SK-N-SH (cell line): ENCODE results near the gene ZKSCAN1. TPM values are rescaled to one million over a fixed set of nuclear protein-coding genes. Genes with fewer than 3 reads are reported as not detected.
A peak's percentile ranks its signal among the peaks of the same experiment; 100 is the strongest.
"Not testable (repeated sequence)": the region's sequence is repeated elsewhere in the genome, so short reads cannot be mapped to it uniquely, and the experiment has no call there.

ENCODE experiments used
- CTCF ChIA-PET: fragments of 300-600, 350-600 bp; formaldehyde crosslinking; extraction: SDS; loops from one replicate; lab custom pipeline; 2021; lab: Yijun Ruan, JAX
- POLR2A ChIA-PET: fragments of 350-600 bp; sonication (Branson Sonifier 250); formaldehyde crosslinking; extraction: SDS; loops from one replicate; lab custom pipeline; 2020; ENCODE audit warnings: antibody characterized with exemption, inconsistent platforms; lab: Yijun Ruan, JAX
- DNase-seq: peaks from one replicate; pipeline ENCODE4 v3.0.0; 2012
- H2AFZ ChIP-seq: fragments of 200-600 bp; sonication (generic); 2 replicates; pipeline ENCODE4 v1.8.1; 2016; ENCODE audit warnings: antibody characterized with exemption, mild to moderate bottlenecking, low read depth
- H3F3A ChIP-seq: fragments of 200-600 bp; sonication (generic); replicated peaks from 2 replicates; pipeline ENCODE3; 2016; ENCODE audit warnings: antibody characterized with exemption, mild to moderate bottlenecking; ENCODE audit not compliant: insufficient read depth
- H3K27ac ChIP-seq, 2 experiments: fragments of 200-500 bp in 1 of 2; fragments of 200-600 bp in 1 of 2; sonication (Bioruptor generic) in 1 of 2; sonication (generic), shearing (Covaris generic) in 1 of 2; 2 replicates each; pipeline versions ENCODE4 v1.5.1 to v1.6.1; 2014 to 2016; ENCODE audit warnings: low read depth in 2 of 2, inconsistent platforms in 1 of 2, low read length in 1 of 2, mild to moderate bottlenecking in 1 of 2, mixed read lengths in 1 of 2
- H3K27me3 ChIP-seq: fragments of 200-600 bp; sonication (generic), shearing (Covaris generic); 2 replicates; pipeline ENCODE4 v1.6.1; 2016; ENCODE audit warnings: mixed run types; ENCODE audit not compliant: insufficient read depth
- H3K36me3 ChIP-seq, 2 experiments: fragments of 200-500 bp in 1 of 2; fragments of 200-600 bp in 1 of 2; sonication (Bioruptor generic) in 1 of 2; sonication (generic) in 1 of 2; replicated peaks in 1 of 2; 2 replicates each; pipeline versions ENCODE3 to v1.5.1; 2014 to 2016; ENCODE audit warnings: low read length in 1 of 2, mild to moderate bottlenecking in 1 of 2; ENCODE audit not compliant: insufficient read depth in 2 of 2, control insufficient read depth in 1 of 2
- H3K4me1 ChIP-seq, 2 experiments: fragments of 200-500 bp in 1 of 2; fragments of 200-600 bp in 1 of 2; sonication (Bioruptor generic) in 1 of 2; sonication (generic), shearing (Covaris generic) in 1 of 2; 2 replicates each; pipeline versions ENCODE4 v1.5.1 to v1.6.1; 2014 to 2016; ENCODE audit warnings: low read depth in 1 of 2, low read length in 1 of 2, mixed run types in 1 of 2; ENCODE audit not compliant: insufficient read depth in 2 of 2, control insufficient read depth in 1 of 2
- H3K4me2 ChIP-seq: fragments of 200-600 bp; sonication (generic), shearing (Covaris generic); 2 replicates; pipeline ENCODE4 v1.6.1; 2017; ENCODE audit warnings: mixed run types
- H3K4me3 ChIP-seq, 2 experiments: fragments of 200-500 bp in 1 of 2; fragments of 200-600 bp in 1 of 2; sonication (Bioruptor generic) in 1 of 2; sonication (generic), shearing (Covaris generic) in 1 of 2; 2 replicates each; pipeline versions ENCODE4 v1.5.1 to v1.8.1; 2014 to 2016; ENCODE audit warnings: low read depth in 2 of 2, inconsistent platforms in 1 of 2, low read length in 1 of 2, mild to moderate bottlenecking in 1 of 2, mixed read lengths in 1 of 2, moderate library complexity in 1 of 2
- H3K79me2 ChIP-seq: fragments of 200-600 bp; sonication (generic); 2 replicates; pipeline ENCODE4 v1.8.1; 2017; ENCODE audit warnings: mild to moderate bottlenecking; ENCODE audit not compliant: insufficient read depth
- H3K9ac ChIP-seq: fragments of 200-600 bp; sonication (generic); 2 replicates; pipeline ENCODE4 v1.6.1; 2017; ENCODE audit warnings: mixed run types
- H3K9me2 ChIP-seq: fragments of 200-600 bp; sonication (generic); 2 replicates; pipeline ENCODE4 v1.6.1; 2017; ENCODE audit warnings: mixed run types
- H3K9me3 ChIP-seq: fragments of 200-600 bp; sonication (generic); 2 replicates; pipeline ENCODE4 v1.6.1; 2017; ENCODE audit warnings: mixed run types, mild to moderate bottlenecking, moderate library complexity
- H4K20me1 ChIP-seq: fragments of 200-600 bp; sonication (generic); 2 replicates; pipeline ENCODE4 v1.6.1; 2017; ENCODE audit warnings: mild to moderate bottlenecking, mixed run types; ENCODE audit not compliant: insufficient read depth
- ELF1 ChIP-seq: IDR thresholded peaks from 2 replicates; pipeline ENCODE4 v1.4.0; 2012
- EP300 ChIP-seq, 2 experiments: IDR thresholded peaks; 2 replicates each; pipeline versions ENCODE4 v1.4.0 to v1.6.1; 2012; ENCODE audit warnings: borderline replicate concordance in 1 of 2, low read depth in 1 of 2, low read length in 1 of 2
- EZH2phosphoT487 ChIP-seq: fragments of 200-600 bp; sonication (generic); IDR thresholded peaks from 2 replicates; pipeline ENCODE4 v1.6.1; 2017; ENCODE audit warnings: low read depth, mixed run types, mild to moderate bottlenecking, antibody characterized with exemption, moderate library complexity, borderline replicate concordance
- FOXJ3 ChIP-seq: sonication (generic); formaldehyde crosslinking; IDR thresholded peaks from 2 replicates; pipeline ENCODE4 v1.5.1; 2020; ENCODE audit warnings: mild to moderate bottlenecking, missing genetic modification reagents
- GATA2 ChIP-seq: sonication (generic); formaldehyde crosslinking; IDR thresholded peaks from 2 replicates; pipeline ENCODE4 v1.5.0; 2020; ENCODE audit warnings: mild to moderate bottlenecking, missing genetic modification reagents
- JUND ChIP-seq: IDR thresholded peaks from 2 replicates; pipeline ENCODE4 v1.4.0; 2012
- MXI1 ChIP-seq: IDR thresholded peaks from 2 replicates; pipeline ENCODE4 v1.6.1; 2012; ENCODE audit warnings: mild to moderate bottlenecking, low read depth, low read length, improper control_type of control experiment
- PBX3 ChIP-seq: IDR thresholded peaks from 2 replicates; pipeline ENCODE4; 2012
- POLR2AphosphoS5 ChIP-seq: IDR thresholded peaks from 2 replicates; pipeline ENCODE4 v1.6.1; 2012; ENCODE audit warnings: low read depth, low read length
- REST ChIP-seq: IDR thresholded peaks from 2 replicates; pipeline ENCODE4 v1.6.1; 2012; ENCODE audit warnings: mild to moderate bottlenecking, low read depth, low read length, moderate library complexity
- RXRA ChIP-seq: IDR thresholded peaks from 2 replicates; pipeline ENCODE4 v1.4.0; 2012; ENCODE audit warnings: low read depth, mild to moderate bottlenecking, borderline replicate concordance
- TCF12 ChIP-seq: IDR thresholded peaks from 2 replicates; pipeline ENCODE4 v1.4.0; 2012
- TEAD4 ChIP-seq: IDR thresholded peaks from 2 replicates; pipeline ENCODE4 v1.4.0; 2012; ENCODE audit warnings: mild to moderate bottlenecking, borderline replicate concordance; ENCODE audit not compliant: insufficient read depth
- YY1 ChIP-seq: IDR thresholded peaks from 2 replicates; pipeline ENCODE4 v1.4.0; 2012; ENCODE audit warnings: low read depth, mild to moderate bottlenecking
- WGBS: methylation state at CpG from one replicate; pipeline ENCODE4 v1.1.6; 2017; ENCODE audit warnings: low lambda C conversion rate; 5-methylcytosine and 5-hydroxymethylcytosine counted together
- polyA plus RNA-seq, 3 experiments: library from polyadenylated mRNA; depleted of rRNA; stranded (reverse); fragments of >200 nt; gene quantifications; 2 replicates each; pipeline ENCODE4 v1.2.3, GENCODE V29; 2012
- TF ChIP-seq, protein P1 (sequence below): IDR thresholded peaks from 2 replicates; pipeline ENCODE4 v1.4.0; 2012; ENCODE audit warnings: low read depth, borderline replicate concordance
- TF ChIP-seq, protein P2 (sequence below): IDR thresholded peaks from 2 replicates; pipeline ENCODE4 v1.4.0; 2012; ENCODE audit warnings: low read depth, borderline replicate concordance

Gene ZKSCAN1
- polyA plus RNA-seq, 1 of the 3 experiments (the other 2 are of a cell fraction) = 21.1 TPM

DNA sequence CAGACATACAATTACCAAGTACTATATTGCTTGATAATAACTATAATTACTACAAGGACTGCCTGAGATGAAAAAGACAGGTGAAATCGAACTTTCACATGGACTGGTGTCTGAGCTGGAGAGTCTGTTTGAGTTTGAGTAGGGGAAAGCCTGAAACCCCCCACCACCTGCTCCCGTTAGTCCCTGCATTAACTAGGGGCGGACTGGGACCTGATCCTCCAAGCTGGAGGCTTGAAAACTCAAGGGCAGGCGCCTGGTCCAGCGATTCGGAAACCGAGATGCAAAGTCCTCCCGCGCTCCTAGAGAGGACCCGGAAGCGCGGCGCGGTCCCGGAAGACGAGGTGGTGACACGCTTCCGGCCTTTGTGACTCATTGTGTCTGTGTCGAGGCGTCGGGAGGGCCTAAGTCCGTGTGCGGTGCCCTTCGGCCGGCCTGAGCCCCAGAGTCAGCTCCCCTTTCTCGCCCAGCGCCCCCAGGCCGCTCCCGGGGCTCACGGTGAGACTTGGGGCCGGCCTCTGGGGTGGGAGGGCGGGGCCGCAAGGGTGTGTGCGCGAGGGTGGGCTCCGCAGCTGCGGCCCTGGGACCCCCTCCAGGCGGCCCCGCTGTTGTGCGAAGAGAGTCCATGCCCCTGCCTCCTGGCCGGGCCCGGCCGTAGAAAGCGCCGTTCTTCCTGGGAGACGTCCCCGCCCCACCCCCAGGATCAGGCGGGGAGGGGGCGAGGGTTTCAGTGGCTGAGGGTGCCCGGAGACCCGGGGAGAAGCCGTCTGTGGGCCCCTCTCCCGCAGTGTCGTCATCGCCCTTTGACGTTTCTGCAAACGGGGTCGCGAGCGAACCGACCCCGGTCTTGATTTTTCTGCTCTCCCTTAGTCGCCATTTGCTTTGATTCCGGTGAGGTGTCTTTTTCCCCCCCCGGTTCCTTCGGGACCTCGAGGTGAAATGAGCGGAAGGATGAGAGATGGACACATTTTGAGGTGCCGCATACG lies at the start of gene ZKSCAN1 (continued):
- TF ChIP-seq PBX3 (0 out of 2 replicates have a peak, but pooled peaks have one; percentile 18), TEAD4 (no peak), FOXJ3 (peak; percentile 43; the same call in 1 of the 2 replicates), POLR2AphosphoS5 (peak; percentile 96), YY1 (peak; percentile 56; the same call in 1 of the 2 replicates), EZH2phosphoT487 (no peak)
- TF ChIP-seq, protein P1, sequence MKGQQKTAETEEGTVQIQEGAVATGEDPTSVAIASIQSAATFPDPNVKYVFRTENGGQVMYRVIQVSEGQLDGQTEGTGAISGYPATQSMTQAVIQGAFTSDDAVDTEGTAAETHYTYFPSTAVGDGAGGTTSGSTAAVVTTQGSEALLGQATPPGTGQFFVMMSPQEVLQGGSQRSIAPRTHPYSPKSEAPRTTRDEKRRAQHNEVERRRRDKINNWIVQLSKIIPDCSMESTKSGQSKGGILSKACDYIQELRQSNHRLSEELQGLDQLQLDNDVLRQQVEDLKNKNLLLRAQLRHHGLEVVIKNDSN = no peak
- TF ChIP-seq, protein P2, sequence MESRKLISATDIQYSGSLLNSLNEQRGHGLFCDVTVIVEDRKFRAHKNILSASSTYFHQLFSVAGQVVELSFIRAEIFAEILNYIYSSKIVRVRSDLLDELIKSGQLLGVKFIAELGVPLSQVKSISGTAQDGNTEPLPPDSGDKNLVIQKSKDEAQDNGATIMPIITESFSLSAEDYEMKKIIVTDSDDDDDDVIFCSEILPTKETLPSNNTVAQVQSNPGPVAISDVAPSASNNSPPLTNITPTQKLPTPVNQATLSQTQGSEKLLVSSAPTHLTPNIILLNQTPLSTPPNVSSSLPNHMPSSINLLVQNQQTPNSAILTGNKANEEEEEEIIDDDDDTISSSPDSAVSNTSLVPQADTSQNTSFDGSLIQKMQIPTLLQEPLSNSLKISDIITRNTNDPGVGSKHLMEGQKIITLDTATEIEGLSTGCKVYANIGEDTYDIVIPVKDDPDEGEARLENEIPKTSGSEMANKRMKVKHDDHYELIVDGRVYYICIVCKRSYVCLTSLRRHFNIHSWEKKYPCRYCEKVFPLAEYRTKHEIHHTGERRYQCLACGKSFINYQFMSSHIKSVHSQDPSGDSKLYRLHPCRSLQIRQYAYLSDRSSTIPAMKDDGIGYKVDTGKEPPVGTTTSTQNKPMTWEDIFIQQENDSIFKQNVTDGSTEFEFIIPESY = 0 out of 2 replicates have a peak, but pooled peaks have one; percentile 35
- TF ChIP-seq, all 33 proteins: peak for 14

- POLR2A ChIA-PET = no interaction called here
- CTCF ChIA-PET = interaction anchor here (0.5 to 1.3 kb wide), 4 partner anchors 22 to 87 kb away, joined by 3 to 4 read pairs (median 3); partner anchors contain the start of gene GJC3
- WGBS = 9% methylated on average over 3 of the region's 3 CpGs
- no peaks in the 10 kb centered on the region for H3K4me1 ChIP-seq
- H2AFZ ChIP-seq = no peak overlapping the region
- no peaks in the 10 kb centered on the region for H3K9me3 ChIP-seq
- H3K9ac ChIP-seq = no peak overlapping the region
- no peak overlapping the region for H3K4me2 ChIP-seq
- H3K27me3 ChIP-seq = peaks cover 41% of the 10 kb centered on the region
- H3K36me3 ChIP-seq = no peaks in the 10 kb centered on the region
- no peak overlapping the region for H3K4me3 ChIP-seq
- H3K79me2 ChIP-seq = no peaks in the 10 kb centered on the region
- DNase-seq = no peak
- no peak overlapping the region for H3K27ac ChIP-seq
- H3F3A ChIP-seq = no peaks in the 10 kb centered on the region
- TF ChIP-seq JUND (no peak), RXRA (no peak), PBX3 (no peak), ELF1 (no peak), REST (no peak), TCF12 (no peak), GATA2 (CRISPR knock-in tag) (no peak), EP300 (IDR thresholded peaks at IDR 0.05; ENCODE audit: borderline replicate concordance in 1 of 2, low read depth in 1 of 2, low read length in 1 of 2) (no peak), MXI1 (no peak)
- H4K20me1 ChIP-seq = no peaks in the 10 kb centered on the region
- H3K9me2 ChIP-seq = no peaks in the 10 kb centered on the region
Observed at GRCh38 chr7:99969298-99969697, 46.1 kb upstream of the ZKSCAN1 start.

DNA sequence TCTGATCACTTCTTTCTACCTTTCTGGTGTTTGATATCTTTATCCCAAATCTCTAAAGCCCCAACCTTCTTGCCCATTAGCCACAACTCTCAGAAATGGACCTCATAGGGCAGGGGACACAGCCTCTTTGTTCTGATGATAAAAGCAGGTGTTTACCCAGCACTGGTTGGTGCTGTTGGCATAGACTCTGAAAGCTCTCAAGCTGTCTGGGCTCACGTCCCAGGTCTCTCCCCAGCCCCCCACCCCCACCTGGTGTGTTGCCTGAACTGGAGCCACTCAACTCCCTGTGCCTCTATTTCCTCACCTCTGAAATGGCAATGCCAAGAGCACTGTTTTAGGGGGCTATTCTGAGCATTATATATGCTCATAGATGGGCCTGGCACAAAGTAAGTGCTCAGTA lies 45.6 kb upstream of the ZKSCAN1 start:
- H2AFZ ChIP-seq, H3F3A ChIP-seq, H3K79me2 ChIP-seq, H3K36me3 ChIP-seq, H4K20me1 ChIP-seq, H3K4me1 ChIP-seq, POLR2A ChIA-PET, H3K4me3 ChIP-seq, H3K9me3 ChIP-seq, H3K27ac ChIP-seq, DNase-seq, H3K4me2 ChIP-seq, H3K9me2 ChIP-seq, H3K9ac ChIP-seq: not testable (repeated sequence)
- CTCF ChIA-PET = interaction anchor here (1.1 to 1.3 kb wide), 2 partner anchors 22 to 24 kb away, joined by 3 read pairs; no protein-coding TSS in a partner anchor
- peaks cover 36% of the 10 kb centered on the region for H3K27me3 ChIP-seq
- 10% methylated on average over 1 of the region's 1 CpG for WGBS
